GM21786 (cell line): ENCODE results near the gene ARSB.
A peak's percentile ranks its signal among the peaks of the same experiment; 100 is the strongest.

Experiments
- ATAC-seq: cut with Tn5 transposase; IDR thresholded peaks from one replicate; pipeline ENCODE4 v1.9.1; 2021; ENCODE audit not compliant: unreplicated experiment

Gene ARSB

DNA sequence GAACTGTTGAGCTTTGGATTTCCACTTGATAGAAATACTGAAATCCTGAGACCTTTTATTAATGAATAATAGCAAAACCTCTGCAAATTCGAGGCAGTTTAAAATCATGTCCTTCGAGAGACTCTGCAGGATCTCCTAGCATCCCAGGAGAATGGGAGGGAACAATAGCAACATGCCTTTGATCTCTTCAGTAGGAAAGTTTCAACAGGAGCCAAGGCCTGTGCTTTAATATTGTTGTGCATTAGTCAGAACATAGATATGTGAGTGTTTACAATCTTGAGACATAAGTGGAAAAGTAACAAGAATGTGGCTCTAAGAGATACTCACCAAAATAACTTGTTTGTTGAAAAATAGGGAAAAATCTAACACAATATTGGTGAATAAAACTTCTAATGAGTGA lies 253.2 kb downstream of the ARSB start:
- no peak for ATAC-seq

DNA sequence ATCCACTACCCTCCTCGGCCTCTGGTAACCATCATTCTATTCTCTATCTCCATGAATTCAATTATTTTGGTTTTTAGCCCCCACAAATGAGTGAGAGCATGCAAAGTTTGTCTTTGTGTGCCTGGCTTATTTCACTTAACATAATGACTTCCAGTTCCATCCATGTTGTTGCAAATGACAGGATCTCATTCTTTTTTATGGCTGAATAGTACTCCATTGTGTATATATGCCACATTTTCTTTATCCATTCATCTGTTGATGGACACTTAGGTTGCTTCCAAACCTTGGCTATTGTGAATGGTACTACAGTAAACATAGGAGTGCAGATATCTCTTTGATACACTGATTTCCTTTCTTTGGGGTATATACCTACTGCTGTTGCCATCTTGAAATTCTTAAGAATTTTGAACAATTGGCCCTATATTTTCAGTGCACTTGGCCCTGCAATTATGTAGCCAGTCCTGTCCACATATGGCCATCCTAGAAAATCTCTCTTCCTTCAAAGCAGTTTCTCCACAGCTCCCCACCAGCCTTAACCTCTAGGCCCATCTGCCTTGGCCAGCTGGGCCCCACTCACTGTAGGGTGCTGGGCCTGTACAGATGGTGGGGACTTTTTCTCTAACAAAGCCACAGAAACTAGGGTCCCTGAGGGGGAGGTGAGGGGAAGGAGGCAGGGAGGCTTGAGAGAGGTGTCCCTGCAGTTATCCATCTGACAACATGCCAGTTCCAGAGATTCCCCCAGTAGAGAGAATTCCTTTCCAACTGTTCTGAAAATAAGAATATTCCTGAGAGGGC lies 254.6 kb downstream of the ARSB start:
- ATAC-seq: no peak

DNA sequence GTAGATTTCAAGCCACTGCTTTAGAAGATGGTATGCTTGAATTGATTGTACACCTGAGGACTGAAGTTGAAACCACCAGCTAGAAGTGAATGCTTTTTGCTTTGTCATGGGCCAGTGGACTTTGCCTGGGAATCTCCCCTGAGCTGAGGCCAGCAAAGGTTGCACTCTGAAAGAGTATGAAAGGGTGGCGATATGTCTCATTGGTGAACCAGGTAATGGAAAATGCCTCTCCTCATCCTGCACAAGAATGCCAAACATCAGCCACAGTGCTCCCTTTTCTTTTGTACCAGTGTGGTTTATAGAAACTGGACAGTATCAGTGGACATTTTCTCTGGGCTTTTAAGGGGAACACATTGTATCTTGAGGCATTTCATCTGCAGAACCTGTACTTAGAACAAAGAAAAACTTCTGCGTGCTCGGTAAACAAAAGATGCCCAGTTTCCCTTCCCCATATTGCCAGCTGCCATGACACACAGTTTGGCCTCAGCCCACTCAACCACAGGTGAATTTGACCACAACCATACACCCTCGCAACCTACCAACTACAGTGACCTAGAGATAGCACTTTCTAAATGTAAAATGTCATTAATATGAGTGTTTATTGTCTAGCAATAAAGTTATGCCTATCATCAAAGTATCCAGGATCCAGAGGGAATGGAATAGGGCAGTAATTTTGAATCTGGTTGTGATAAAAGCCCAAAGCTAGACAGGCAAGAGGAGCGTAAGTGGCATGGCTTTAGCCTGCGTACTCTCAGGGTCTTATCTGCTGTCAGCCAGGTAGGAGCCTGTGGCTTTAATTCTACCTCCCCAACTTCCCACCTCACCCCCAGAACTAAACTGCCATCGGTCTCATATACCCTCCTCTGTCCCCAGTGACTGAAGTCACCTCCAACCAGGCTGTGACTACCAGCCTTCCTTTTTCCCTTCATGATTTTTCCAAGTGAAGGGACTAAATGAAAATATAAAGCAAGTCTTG lies 257.0 kb downstream of the ARSB start:
- peak; percentile 88 for ATAC-seq
